ENCODE measurements around the gene ZNF883.
A peak's percentile ranks its signal among the peaks of the same experiment; 100 is the strongest.

ZNF883 gene

GRCh38 chr9:113056191-113057106, 44.5 kb upstream of the ZNF883 start, which contains the start of gene ZFP37:
Gene ZFP37 (minus strand): TSS chr9:113056724. CDS start chr9:113056688, 36 bp downstream.
- Histone ChIP-seq H4K20me1 (ENCODE audit: insufficient read depth, low read length) (no peaks in the 10 kb centered on the region), H3K4me1 (ENCODE audit: low read length) (no peaks in the 10 kb centered on the region), H3K79me2 (ENCODE audit: low read length) (no peaks in the 10 kb centered on the region), H3K4me2 (ENCODE audit: low read depth, low read length) (peak within 1 kb of the TSS; percentile 56), H3K27me3 (replicated peaks; ENCODE audit: insufficient read depth, low read length) (no peaks in the 10 kb centered on the region), H3K9me3 (replicated peaks; ENCODE audit: insufficient read depth, low read length) (no peaks in the 10 kb centered on the region), H3K27ac (ENCODE audit: low read length) (no peak within 1 kb of the TSS), H3K36me3 (replicated peaks; ENCODE audit: insufficient read depth, low read length) (no peaks in the 10 kb centered on the region), H2AFZ (ENCODE audit: low read length) (peak within 1 kb of the TSS; percentile 91), H3F3A (ENCODE audit: insufficient read depth, low read length) (no peaks in the 10 kb centered on the region), H3K4me3 (ENCODE audit: low read length) (peak within 1 kb of the TSS; percentile 71), H3K9ac (ENCODE audit: low read length) (0 out of 2 replicates have a peak within 1 kb of the TSS, but pooled peaks have one; percentile 7), H3K9me2 (replicated peaks; ENCODE audit: insufficient read depth, low read length) (no peaks in the 10 kb centered on the region)
- TF ChIP-seq EZH2phosphoT487 (IDR thresholded peaks at IDR 0.05; ENCODE audit: low read length) (no peak), EZH2 (optimal IDR thresholded peaks at IDR 0.05; ENCODE audit: low read depth, low read length) (no peak)
- TF ChIP-seq, protein P1, sequence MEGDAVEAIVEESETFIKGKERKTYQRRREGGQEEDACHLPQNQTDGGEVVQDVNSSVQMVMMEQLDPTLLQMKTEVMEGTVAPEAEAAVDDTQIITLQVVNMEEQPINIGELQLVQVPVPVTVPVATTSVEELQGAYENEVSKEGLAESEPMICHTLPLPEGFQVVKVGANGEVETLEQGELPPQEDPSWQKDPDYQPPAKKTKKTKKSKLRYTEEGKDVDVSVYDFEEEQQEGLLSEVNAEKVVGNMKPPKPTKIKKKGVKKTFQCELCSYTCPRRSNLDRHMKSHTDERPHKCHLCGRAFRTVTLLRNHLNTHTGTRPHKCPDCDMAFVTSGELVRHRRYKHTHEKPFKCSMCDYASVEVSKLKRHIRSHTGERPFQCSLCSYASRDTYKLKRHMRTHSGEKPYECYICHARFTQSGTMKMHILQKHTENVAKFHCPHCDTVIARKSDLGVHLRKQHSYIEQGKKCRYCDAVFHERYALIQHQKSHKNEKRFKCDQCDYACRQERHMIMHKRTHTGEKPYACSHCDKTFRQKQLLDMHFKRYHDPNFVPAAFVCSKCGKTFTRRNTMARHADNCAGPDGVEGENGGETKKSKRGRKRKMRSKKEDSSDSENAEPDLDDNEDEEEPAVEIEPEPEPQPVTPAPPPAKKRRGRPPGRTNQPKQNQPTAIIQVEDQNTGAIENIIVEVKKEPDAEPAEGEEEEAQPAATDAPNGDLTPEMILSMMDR (IDR thresholded peaks at IDR 0.05; ENCODE audit: low read length): no peak
- DNase-seq: peak; percentile 71

- no peak for DNase-seq
- no peak overlapping the region for H3K4me3 ChIP-seq (ENCODE audit: low read length)
- H3K9me2 ChIP-seq (replicated peaks; ENCODE audit: insufficient read depth, low read length): no peaks in the 10 kb centered on the region
- H2AFZ ChIP-seq (ENCODE audit: low read length): no peak overlapping the region
- no peaks in the 10 kb centered on the region; the same call in 1 of the 2 replicates for H3K9me3 ChIP-seq (replicated peaks; ENCODE audit: insufficient read depth, low read length)
- no peaks in the 10 kb centered on the region for H3K27me3 ChIP-seq (replicated peaks; ENCODE audit: insufficient read depth, low read length)
- H4K20me1 ChIP-seq (ENCODE audit: insufficient read depth, low read length): no peaks in the 10 kb centered on the region
- H3K4me1 ChIP-seq (ENCODE audit: low read length): no peaks in the 10 kb centered on the region
- TF ChIP-seq EZH2 (optimal IDR thresholded peaks at IDR 0.05; ENCODE audit: low read depth, low read length): no peak
- TF ChIP-seq EZH2phosphoT487 (IDR thresholded peaks at IDR 0.05; ENCODE audit: low read length): no peak
- no peak overlapping the region for H3K4me2 ChIP-seq (ENCODE audit: low read depth, low read length)
- no peak overlapping the region for H3K27ac ChIP-seq (ENCODE audit: low read length)
- no peaks in the 10 kb centered on the region for H3K36me3 ChIP-seq (replicated peaks; ENCODE audit: insufficient read depth, low read length)
- H3F3A ChIP-seq (ENCODE audit: insufficient read depth, low read length): no peaks in the 10 kb centered on the region
- H3K79me2 ChIP-seq (ENCODE audit: low read length): no peaks in the 10 kb centered on the region
- H3K9ac ChIP-seq (ENCODE audit: low read length): no peak overlapping the region
Observed at GRCh38 chr9:113042884-113043657, 31.1 kb upstream of the ZNF883 start.

DNA sequence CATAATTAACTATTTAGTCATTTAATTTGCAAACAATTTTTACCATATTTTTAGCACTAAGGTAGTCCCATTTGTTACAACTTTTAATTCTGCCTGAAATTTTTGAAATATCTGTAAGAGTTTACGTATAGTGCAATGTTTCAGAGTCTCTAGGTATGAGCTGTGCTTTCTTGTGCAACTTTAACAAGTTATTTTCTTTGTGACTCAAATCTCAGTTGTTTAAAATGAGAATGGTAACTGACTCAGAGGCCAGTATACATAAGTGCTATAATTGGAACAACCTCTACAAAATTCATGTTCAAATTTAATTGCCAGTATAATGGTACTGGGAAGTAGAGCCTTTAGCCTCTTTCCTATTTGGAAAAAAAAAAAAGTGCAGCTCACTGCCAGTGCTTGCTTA, 14.2 kb upstream of the ZNF883 start:
- Histone ChIP-seq H3K9me3 (replicated peaks; ENCODE audit: insufficient read depth, low read length) (no peaks in the 10 kb centered on the region), H3K9me2 (replicated peaks; ENCODE audit: insufficient read depth, low read length) (no peaks in the 10 kb centered on the region), H4K20me1 (ENCODE audit: insufficient read depth, low read length) (no peaks in the 10 kb centered on the region), H2AFZ (ENCODE audit: low read length) (no peak overlapping the region), H3K9ac (ENCODE audit: low read length) (no peak overlapping the region), H3K79me2 (ENCODE audit: low read length) (no peaks in the 10 kb centered on the region), H3K27me3 (replicated peaks; ENCODE audit: insufficient read depth, low read length) (no peaks in the 10 kb centered on the region), H3K36me3 (replicated peaks; ENCODE audit: insufficient read depth, low read length) (no peaks in the 10 kb centered on the region), H3K4me1 (ENCODE audit: low read length) (no peaks in the 10 kb centered on the region), H3K4me2 (ENCODE audit: low read depth, low read length) (no peak overlapping the region), H3F3A (ENCODE audit: insufficient read depth, low read length) (no peaks in the 10 kb centered on the region), H3K4me3 (ENCODE audit: low read length) (no peak overlapping the region), H3K27ac (ENCODE audit: low read length) (no peak overlapping the region)
- no peak for DNase-seq
- TF ChIP-seq EZH2phosphoT487 (IDR thresholded peaks at IDR 0.05; ENCODE audit: low read length) (no peak), EZH2 (optimal IDR thresholded peaks at IDR 0.05; ENCODE audit: low read depth, low read length) (no peak)
- TF ChIP-seq, protein P1 (IDR thresholded peaks at IDR 0.05; ENCODE audit: low read length): no peak
